OCI-M1 (cell line): Measurements from ENCODE around the gene TULP4.
"Not testable (repeated sequence)": the region's sequence is repeated elsewhere in the genome, so short reads cannot be mapped to it uniquely, and the experiment has no call there.

Experiments used
- DNase-seq: peaks from one replicate; lab custom pipeline; 2025; lab: John Stamatoyannopoulos, UW

The TULP4 gene

DNA sequence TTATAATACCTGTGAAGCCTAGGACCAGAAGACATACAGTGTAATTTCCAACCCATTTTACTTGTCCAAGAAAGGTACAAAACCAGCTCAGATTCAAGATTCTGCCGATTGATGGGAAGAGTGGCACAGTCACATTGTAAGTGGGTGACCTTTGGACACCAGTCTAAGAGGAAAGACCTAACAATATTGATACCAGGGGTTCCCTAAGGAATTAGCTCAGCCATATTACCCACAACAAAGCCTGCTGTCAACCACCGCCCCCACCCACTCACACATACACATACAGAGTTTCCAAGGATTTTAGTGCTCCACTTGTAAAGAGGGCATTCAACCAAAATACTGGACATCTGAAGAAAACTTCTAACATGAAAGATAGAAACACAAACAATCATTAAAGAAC lies 219.7 kb downstream of the TULP4 start:
- DNase-seq: no peak

DNA sequence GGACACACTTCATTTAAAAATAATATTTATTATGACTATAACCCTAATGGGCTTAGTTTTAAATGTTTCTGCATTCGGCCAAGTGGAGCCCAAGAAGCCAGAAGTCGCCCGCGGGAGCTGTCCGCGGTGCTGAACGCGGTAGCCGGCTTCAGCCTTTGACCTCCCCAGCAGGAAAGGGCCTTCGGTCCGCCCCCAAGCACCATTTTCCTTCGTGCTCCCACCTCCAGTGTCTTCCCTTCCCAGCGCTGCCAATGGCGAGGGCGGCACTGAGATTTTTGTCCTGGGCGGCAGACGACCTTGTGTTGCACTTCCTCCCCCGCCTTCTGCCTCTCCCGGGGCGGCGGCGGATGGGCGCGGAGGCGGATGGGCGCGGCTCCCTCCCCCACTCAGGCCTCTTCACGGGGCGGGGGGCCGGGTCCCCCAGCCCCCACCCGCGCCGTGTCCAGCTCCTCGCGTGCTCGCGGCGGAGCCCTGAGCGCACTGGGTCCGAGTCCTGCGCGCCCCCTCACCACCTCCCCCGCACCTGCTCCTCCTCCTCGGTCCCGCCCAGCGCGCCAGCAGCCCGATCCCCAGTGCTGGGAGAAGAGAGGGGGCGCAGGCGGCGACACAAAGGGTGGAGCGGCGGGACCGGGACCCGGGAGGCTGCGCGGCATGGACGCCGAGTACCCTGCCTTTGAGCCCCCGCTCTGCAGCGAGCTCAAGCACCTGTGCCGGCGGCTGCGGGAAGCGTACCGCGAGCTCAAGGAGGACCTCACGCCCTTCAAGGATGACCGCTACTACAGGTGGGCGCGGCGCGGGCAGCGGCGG lies 224.0 kb downstream of the TULP4 start:
- DNase-seq: peak; percentile 74

DNA sequence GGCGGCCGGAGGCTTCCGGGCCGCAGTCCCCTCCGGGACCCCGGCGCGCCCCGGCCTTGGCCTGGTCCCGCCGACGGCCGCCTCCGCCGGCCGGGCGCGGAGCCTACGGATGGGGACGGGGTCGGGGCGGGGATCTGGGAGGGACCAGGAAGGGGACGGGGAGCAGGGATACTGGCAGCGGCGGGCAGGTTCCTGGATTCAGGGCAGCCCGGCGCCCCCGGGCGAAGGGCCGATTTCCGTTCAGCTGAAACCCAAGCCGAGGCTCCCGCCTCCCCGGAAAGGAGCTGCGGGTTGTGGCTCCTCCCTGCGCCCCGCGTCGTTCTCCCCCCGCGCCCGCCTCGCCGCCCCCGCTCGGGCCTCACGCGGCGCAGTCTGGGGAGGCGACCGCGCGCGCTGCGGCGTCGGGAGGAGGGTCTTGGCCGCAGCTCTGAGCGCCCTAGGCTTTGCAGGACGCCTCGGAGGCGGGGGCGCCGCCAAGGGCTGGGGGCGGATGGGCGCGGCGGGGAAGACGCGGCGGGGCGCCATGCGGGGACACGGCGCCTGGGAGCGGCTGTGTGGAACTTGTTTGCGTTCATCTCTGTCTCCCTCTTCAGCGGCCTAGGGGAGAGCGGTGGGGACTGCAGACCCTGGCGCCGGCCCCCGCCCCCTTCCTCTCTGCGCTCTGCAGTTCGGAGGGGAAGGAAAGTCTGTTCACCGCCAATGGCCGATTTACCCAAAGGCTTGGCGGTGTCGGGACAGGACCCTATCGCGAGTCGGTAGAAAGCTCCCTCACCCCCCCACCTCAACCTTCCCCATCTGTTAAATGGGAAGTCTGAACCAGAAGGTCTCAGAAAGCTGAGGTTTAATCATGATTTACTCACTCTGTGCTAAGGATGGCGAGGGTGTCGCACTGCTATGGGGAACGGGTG lies 224.9 kb downstream of the TULP4 start:
- no peak for DNase-seq

DNA sequence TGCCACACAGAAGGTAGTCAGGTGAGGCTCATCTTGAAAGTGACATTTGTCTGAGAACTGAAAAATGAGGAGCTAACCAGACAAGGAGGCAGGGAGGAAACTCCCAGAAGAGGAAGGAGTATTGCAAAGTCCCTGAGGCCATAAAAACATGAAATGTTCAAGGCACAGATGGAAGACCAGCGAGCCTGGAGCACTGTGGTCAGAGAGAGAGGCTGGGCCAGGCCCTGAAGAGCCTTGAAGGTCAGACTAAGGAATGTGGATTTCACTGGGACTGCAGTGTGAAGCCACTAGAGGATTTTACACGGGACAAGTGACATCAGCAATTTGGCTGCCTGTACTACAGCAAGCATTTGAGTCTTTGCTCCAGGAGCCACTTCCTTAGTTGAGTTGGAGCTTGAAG lies 226.5 kb downstream of the TULP4 start:
- no peak for DNase-seq

DNA sequence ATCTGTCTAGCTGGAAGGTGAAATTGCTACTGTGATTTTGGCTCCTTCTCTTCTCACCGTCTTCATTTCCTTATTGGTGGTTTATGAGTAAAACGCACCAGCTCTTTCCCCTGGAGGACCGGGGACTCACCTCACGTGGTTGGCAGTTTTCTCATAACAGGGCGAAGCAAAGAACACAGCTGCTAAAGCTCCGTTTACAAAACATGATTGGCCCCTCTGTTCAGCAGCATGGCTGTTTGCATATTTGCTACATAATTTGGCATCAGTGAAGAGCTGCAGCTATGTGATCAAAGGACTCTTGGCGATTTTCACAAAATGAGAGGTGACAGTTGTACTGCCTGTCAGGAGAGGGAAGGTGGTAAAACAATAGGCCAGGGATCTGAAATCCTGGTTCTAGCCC lies 227.1 kb downstream of the TULP4 start:
- DNase-seq: no peak

DNA sequence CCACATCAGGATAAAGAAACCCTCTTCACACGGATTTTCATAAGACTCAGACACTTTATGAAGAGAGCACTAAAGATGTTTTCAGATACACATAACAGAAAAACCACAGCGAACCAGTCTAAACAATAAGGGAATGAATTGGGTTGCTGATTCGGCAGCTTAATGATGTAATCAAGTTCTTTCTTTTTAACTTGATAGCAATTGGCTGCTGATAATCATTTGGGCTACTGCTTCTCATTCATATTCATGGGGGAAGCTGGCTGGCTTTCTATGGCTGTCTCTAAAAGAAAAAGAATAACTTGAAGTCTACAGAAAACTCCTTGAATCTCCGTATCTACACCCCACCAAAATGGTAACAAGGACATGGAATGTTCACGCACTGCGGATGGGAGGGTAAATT lies 227.6 kb downstream of the TULP4 start:
- DNase-seq: no peak

DNA sequence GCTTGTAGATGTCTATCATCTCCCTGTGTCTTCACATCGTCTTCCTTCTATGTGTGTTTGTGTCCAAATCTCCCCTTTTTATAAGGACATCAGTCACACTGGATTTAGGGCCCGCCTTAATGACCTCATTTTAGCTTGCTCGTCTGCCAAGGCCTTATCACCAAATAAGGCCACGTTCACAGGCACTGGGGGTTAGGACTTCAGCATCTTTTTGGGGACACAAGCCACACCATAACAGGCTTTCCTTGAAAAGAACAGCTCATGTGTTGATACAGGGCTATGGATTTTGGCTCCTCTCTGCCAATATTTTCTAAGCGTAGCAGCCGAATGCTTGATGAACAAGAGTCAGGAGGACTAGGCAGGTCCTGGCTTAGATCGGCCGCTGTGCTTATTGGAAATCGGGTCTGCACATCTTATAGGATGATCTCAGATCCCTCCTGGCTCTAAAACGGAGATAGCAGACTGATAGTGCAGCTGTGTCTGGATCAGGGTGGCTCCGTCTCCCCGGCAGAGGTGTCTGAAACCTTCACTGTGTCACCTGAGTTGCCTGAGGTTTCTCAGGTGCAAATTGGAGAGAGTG lies 231.4 kb downstream of the TULP4 start:
- no peak for DNase-seq

DNA sequence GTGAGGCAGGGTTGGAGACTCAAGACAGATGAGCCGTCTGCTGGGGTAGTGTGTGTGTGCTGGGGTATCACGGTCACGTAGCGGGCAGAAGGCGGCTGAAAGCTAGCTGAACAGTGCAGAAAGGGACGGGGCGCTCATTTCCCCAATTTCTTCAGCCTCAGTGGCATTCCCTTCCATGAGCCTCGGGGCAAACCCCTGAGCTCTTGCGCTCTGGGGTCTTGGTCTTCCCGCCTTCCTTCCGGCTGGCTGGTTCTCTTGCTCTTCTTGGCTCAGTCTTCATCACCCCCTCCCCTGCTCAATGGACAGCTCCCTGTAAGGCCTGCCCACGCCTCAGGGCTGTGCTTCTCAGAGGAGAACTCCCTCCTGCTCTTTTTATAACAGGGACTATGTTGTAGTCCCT lies 232.2 kb downstream of the TULP4 start:
- DNase-seq: no peak

DNA sequence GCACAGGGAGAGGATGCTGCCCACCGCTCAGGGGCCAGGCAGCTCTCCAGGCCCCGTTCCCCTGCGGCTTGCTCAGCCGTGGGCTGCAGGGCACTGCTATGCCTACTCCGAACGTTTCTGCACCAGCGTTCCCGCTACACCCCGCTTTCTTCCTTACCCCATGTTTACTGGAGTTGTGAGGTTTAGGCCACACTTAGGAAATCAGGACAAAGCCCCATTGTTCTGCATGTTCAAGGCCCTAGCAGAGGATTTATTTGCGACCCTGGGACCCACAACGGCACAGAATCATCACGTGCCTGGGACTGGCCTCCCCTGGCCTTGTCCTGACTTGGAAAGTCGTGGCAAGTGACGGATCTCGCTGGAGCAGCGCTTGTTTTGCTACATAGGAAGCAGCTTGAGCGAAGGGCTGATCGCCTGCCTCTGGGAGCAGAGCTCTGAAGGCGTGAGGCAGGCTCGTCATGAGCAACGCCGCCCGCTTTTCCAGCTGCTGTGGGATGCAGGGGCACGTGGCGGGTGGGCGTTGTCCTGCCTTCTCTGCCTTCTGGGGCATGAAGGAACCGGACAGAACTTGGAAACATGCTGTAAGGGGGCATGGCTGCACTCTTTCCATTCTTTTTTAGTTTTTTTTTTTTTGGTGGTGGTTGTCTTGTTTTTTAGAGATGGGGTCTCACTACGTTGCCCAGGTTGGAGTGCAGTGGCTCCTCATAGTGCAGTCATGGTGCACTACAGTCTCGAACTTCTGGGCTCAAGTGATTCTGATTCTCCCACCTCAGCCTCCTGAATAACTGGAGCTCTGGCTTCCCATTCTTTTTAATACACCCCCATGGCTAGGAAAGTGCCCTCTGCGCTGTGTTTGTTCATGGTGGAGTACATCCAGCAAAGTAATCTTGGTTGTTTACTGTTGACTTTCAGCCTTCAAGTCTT lies 233.0 kb downstream of the TULP4 start:
- no peak for DNase-seq

DNA sequence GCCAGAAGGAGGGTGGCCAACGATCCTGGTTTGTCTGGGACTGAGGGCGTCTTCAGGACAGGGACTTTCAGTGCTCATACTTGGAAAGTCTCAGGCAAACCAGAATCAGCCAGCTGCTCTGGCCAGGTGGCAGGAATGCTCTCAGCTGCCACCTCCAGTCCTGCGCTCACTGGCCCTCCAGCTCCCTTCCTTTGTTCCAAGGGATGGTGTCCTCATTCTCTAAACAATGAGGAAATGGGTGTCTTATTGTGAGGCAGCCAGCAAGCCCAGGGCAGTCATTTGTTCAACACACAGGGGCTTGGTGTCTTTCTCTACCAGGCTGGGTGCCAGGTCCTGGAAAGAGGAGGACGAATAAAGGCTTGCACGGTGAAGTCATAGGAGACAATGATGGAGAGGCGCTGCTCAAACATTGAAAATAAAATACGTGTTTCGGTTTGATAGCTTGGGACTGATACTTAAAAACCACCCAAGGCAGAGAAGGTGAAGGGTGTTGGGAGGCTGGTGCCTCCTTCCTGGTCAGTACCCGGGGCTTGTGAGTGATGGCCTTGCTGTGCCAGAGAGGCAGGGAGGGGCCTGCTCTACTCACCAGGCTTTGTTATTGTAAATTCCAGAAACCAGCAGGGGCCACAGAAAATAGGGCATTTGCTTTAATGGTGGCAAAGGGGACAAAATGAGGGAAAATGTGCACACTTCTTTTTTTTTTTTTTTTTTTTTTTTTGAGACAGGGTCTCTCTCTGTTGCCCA lies 236.3 kb downstream of the TULP4 start:
- no peak for DNase-seq

DNA sequence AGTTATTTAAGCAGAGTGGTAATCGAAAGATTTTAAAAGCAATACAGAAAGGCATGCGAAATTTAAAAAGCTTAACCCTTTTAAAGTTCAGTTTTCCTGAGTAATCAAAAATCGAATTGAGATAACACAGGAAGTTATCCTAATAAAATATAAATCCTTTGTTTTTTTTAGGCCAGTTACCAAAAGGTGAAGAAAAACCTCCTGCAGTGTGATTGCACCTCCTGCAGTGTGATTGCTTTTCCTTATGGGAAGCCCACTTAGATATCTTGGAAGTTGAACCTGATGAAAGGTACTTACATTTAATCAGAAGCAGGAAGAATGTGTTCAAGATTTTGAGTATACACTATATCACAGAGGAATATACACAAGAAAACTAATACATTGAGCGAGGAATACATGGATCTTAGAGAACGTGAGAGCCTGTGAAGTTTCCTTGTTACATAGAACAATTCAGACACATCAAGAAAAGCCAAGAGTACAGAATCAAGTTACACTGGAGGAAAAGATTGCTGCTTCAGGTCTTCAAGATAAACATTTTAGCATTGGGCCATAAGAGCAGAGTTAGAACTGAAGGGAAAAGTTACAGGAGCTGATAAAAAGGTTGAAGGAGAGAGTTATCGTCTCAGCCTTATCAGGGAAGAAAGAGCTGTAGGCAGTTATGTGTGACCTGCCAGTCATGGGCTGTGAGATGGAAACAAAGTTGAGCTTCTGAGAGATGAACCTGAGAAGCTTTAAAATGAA lies 240.0 kb downstream of the TULP4 start:
- DNase-seq: peak; percentile 64

DNA sequence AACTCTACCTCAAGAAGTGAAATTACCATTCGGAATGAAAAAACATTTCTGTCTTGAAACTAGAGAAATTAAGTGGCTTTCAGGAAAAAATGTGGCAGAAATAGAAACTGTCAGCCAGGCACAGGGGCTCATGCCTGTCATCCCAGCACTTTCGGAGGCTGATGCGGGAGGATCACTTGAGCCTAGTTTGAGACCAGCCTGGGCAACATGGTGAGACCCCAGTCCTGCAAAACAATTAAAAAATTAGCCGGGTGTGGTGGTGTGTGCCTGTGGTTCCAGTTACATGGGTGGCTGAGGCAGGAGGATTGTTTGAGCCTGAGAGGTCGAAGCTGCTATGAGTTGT lies 240.5 kb downstream of the TULP4 start:
- DNase-seq: no peak

DNA sequence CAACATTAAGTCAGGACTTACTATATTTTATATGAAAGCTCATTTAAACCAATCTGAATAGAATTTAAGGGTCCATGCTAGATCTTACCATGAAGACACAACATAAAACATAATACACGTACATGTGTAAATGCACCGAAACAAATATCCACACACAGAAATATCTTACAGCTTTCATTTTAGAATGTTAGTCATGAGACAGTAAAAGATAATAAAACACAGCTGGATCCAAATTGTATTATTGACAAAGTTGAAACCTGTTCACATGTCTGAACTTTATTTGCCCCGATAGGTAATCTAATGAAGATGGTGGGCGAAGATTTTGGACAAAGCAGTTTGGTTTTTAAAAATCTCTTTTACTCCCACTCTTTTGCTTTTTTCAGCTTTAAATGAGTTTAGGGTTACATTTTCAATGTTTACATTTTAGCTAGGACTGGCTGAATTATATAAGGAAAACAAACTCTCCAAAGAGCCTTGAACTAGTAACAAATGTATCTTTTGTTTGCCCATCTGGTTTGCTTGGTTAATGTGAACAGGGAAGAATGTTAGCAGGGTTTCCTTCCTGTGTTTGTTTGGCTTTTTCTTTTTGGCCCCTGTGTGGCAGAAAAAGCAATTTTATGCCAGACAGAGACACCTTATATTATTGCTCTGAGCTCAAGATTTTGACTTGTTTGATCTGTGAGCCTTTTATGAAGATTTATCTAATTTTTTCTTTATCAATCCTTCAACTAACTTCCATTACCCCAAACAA lies 242.5 kb downstream of the TULP4 start:
- no peak for DNase-seq

DNA sequence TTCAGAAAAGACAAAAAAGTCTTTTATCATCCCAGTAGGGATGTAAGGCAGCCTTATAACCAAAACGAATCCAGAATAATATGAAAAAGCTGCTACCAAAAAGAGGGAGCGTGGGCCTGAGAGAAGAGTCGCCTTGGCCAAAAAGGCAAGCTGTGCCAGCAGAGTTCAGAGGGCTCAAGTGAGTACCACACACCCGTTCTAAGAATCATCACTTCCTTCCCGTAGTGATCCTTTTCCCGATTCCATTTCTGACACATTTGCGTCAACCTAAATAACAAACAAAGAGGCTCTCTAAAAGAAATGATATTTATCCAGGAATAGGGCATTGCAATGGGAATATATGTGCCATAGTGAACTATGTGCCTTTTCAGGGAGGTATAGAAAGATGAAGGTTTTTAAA lies 243.8 kb downstream of the TULP4 start:
- DNase-seq: no peak

DNA sequence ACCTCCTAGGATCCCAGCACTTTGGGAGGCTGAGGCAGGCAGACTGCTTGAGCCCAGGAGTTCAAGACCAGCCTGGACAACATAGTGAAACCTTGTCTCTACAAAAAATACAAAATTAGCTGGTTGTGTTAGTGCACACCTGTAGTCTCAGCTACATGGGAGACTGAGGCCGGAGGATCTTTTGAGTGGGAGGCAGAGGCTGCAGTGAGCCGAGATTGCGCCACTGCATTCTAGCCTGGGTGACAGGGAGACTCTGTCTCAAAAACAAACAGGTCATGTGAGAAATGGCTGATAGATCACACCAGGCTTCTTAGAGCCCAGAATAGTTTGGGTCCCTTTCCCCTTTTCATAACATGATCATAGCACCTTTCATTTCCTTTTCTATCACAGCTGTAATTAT lies 244.8 kb downstream of the TULP4 start:
- DNase-seq: not testable (repeated sequence)

DNA sequence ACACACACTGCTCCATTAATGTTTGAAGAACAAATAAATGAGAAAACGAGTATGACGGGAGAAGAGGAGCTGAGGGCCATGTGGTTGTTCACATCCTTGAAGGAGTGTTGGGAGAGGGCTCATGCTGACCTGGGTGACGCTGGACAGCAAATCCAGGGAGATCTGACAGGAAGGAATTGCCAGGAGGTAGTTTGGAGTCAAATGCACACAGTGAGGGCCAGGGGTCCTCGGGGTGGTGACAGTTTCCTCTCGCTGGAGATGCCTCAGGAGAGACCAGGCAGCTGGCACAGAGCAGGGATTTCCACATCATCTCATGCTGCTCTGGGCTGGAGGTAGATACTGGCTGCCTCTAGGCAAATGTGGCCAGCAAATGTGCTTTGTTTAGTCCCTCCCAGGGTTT lies 245.7 kb downstream of the TULP4 start:
- DNase-seq: no peak

DNA sequence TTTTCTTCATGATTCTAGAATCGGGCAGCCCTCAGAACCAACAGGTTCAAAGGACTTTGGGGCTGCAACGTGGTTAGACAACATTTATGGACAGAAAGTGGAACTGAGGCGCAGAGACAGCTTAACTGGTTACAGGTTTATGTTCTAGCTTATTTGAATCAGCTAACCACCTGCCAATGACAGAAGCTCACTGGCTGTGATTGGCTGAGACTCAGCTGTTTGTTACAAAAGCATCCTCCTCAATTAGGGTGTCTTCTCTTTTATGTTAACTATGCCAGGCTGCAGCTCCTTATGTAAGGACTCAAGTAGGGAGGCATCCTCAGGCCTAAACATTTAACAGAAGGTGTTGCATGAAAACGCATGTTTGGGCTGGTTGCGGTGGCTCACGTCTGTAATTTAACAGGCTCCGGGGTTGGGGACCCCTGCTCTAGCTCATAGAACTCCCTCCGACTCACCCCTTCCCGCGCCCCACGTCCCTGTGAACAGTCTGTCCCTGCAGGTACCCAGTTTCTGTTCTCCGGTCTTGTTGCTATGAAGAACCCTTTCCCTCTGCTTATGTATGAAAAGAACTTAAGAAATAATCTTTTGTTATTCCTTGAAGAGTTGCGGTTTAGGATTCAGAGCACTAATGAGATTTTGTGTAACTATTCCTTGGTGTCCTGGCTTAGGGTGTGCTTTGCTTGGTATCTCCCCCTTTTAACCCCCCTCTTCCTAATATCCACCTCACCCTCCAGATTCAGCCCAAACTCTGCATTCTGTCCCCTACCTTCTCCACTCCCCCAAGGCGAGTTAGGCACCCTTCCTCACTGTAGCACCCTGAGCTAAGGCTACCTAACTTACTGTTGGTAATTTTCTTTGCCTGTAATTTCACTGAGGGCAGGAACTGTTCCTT lies 246.4 kb downstream of the TULP4 start:
- DNase-seq: no peak

DNA sequence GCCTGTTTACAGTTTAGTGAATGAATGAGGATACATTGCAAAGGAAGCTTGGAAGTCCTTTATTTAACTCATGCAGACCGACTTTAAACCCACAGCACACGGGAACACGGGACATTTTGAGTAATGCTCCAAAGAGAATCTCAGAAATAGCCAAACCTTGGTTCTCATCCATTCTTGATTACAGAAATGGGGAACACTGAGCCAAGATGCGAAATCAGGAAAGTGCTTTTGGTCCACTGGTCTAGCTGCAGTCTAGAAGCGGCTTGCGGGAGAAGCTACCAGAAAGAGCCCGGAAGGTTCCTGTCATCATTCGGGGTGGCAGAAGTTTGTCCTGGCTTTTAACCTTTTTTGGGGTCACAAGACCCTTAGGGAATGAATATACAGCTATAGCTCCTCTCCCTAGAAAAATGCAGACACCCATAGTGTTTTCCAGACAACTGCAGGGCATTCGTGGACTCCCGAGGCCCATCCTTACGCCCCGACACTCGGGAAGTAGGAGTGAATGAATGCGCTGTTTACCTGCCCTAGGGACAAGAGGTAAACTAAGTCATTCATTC lies 247.2 kb downstream of the TULP4 start:
- no peak for DNase-seq
